ENCODE measurements around the gene ABCA4. TPM values are rescaled to one million over a fixed set of nuclear protein-coding genes. Genes with fewer than 3 reads are reported as not detected.

The ABCA4 gene
- total RNA-seq, 1 experiment from 2014 or later, result 1.5 TPM

- ATAC-seq (no peak), DNase-seq (ENCODE audit: low read depth, low spot score) (no peak)
- no peak for TF ChIP-seq TCF7L2 (IDR thresholded peaks at IDR 0.05; ENCODE audit: low read depth, low read length)
- TF ChIP-seq, protein P1, sequence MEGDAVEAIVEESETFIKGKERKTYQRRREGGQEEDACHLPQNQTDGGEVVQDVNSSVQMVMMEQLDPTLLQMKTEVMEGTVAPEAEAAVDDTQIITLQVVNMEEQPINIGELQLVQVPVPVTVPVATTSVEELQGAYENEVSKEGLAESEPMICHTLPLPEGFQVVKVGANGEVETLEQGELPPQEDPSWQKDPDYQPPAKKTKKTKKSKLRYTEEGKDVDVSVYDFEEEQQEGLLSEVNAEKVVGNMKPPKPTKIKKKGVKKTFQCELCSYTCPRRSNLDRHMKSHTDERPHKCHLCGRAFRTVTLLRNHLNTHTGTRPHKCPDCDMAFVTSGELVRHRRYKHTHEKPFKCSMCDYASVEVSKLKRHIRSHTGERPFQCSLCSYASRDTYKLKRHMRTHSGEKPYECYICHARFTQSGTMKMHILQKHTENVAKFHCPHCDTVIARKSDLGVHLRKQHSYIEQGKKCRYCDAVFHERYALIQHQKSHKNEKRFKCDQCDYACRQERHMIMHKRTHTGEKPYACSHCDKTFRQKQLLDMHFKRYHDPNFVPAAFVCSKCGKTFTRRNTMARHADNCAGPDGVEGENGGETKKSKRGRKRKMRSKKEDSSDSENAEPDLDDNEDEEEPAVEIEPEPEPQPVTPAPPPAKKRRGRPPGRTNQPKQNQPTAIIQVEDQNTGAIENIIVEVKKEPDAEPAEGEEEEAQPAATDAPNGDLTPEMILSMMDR (IDR thresholded peaks at IDR 0.05), result no peak
- TF ChIP-seq, protein P2, sequence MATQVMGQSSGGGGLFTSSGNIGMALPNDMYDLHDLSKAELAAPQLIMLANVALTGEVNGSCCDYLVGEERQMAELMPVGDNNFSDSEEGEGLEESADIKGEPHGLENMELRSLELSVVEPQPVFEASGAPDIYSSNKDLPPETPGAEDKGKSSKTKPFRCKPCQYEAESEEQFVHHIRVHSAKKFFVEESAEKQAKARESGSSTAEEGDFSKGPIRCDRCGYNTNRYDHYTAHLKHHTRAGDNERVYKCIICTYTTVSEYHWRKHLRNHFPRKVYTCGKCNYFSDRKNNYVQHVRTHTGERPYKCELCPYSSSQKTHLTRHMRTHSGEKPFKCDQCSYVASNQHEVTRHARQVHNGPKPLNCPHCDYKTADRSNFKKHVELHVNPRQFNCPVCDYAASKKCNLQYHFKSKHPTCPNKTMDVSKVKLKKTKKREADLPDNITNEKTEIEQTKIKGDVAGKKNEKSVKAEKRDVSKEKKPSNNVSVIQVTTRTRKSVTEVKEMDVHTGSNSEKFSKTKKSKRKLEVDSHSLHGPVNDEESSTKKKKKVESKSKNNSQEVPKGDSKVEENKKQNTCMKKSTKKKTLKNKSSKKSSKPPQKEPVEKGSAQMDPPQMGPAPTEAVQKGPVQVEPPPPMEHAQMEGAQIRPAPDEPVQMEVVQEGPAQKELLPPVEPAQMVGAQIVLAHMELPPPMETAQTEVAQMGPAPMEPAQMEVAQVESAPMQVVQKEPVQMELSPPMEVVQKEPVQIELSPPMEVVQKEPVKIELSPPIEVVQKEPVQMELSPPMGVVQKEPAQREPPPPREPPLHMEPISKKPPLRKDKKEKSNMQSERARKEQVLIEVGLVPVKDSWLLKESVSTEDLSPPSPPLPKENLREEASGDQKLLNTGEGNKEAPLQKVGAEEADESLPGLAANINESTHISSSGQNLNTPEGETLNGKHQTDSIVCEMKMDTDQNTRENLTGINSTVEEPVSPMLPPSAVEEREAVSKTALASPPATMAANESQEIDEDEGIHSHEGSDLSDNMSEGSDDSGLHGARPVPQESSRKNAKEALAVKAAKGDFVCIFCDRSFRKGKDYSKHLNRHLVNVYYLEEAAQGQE (IDR thresholded peaks at IDR 0.05; ENCODE audit: insufficient read depth in 1 of 2, low read depth in 2 of 2, low read length in 1 of 2), result no peak
- TF ChIP-seq SIN3A (IDR thresholded peaks at IDR 0.05; ENCODE audit: borderline replicate concordance, insufficient read depth, low read depth, low read length), result no peak
- no peak for TF ChIP-seq POLR2AphosphoS5 (IDR thresholded peaks at IDR 0.05; ENCODE audit: low read depth, low read length)
- Histone ChIP-seq H3K4me3 (ENCODE audit: low read depth in 2 of 2, low read length in 2 of 2) (no peak overlapping the region), H3K27ac (ENCODE audit: low read length) (peak overlapping the region; percentile 34; the same call in 1 of the 2 replicates), H3K9me3 (ENCODE audit: control insufficient read depth, insufficient read depth, low read depth, low read length) (no peaks in the 10 kb centered on the region), H3K4me1 (ENCODE audit: control insufficient read depth, insufficient read depth, low read length) (no peaks in the 10 kb centered on the region), H3K36me3 (ENCODE audit: control insufficient read depth, insufficient read depth, low read length) (no peaks in the 10 kb centered on the region), H3K27me3 (ENCODE audit: control insufficient read depth, insufficient read depth, low read length) (no peaks in the 10 kb centered on the region)
- POLR2A ChIA-PET, result no interaction called here
- intact Hi-C loops (cut with micrococcal nuclease; ENCODE audit: unreplicated experiment) (no loop called here), in situ Hi-C loops (cut with HindIII; ENCODE audit: low pct_unique_long_range_greater_than_20kb, low sequenced_read_pairs) (no loop called here)
- no TSS peak for BruUV-seq (replicated peaks)
- CTCF ChIA-PET, result no interaction called here
Measured at GRCh38 chr1:94115254-94115899, 5.6 kb downstream of the ABCA4 start.

DNA sequence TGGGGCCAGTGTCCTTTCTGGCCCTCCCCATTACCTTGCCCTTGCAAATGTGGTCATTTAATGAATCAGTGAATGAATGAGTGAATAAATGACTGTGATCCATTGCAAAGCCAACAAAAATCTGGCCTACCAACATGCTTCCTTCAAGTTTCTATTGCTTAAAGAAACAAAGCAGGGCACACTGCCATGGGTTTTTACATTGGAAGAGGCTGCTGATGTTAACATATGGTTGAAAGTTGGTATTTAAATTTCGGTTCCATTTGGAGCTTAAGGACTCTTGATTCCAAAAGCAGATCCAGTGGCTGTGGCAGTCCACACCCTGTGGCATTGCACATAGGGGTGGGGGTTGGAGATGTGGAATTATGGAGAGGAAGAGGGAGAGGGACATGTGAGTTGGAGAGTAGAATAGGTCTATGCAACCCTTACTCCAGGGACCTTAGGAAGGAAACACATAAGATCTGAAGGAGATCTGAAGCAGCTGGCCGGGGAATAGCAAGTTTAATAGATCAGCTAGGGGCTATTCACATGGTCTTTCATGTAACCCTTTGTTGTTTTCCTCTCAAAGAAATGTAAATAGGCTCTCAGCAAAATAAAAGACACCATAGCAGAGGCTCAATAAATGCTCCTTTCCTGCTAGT, 7.2 kb downstream of the ABCA4 start:
- in situ Hi-C loops (cut with HindIII; ENCODE audit: low pct_unique_long_range_greater_than_20kb, low sequenced_read_pairs), result no loop called here
- DNase-seq (ENCODE audit: low read depth, low spot score) (no peak), ATAC-seq (no peak; the same call in 1 of the 2 replicates)
- Histone ChIP-seq H3K9me3 (ENCODE audit: control insufficient read depth, insufficient read depth, low read depth, low read length) (no peaks in the 10 kb centered on the region), H3K36me3 (ENCODE audit: control insufficient read depth, insufficient read depth, low read length) (no peaks in the 10 kb centered on the region), H3K4me1 (ENCODE audit: control insufficient read depth, insufficient read depth, low read length) (no peaks in the 10 kb centered on the region), H3K27ac (ENCODE audit: low read length) (peak overlapping the region; percentile 40), H3K4me3 (ENCODE audit: low read depth in 2 of 2, low read length in 2 of 2) (no peak overlapping the region), H3K27me3 (ENCODE audit: control insufficient read depth, insufficient read depth, low read length) (no peaks in the 10 kb centered on the region)
- POLR2A ChIA-PET, result no interaction called here
- intact Hi-C loops (cut with micrococcal nuclease; ENCODE audit: unreplicated experiment), result no loop called here
- CTCF ChIA-PET, result interaction anchor here (0.6 kb wide), 1 partner anchor 134 kb away, joined by 4 read pairs; no protein-coding TSS in a partner anchor
- no peak for TF ChIP-seq TCF7L2 (IDR thresholded peaks at IDR 0.05; ENCODE audit: low read depth, low read length)
- no peak for TF ChIP-seq POLR2AphosphoS5 (IDR thresholded peaks at IDR 0.05; ENCODE audit: low read depth, low read length)
- TF ChIP-seq SIN3A (IDR thresholded peaks at IDR 0.05; ENCODE audit: borderline replicate concordance, insufficient read depth, low read depth, low read length), result no peak
- TF ChIP-seq, protein P2 (IDR thresholded peaks at IDR 0.05; ENCODE audit: insufficient read depth in 1 of 2, low read depth in 2 of 2, low read length in 1 of 2), result no peak
- TF ChIP-seq, protein P1 (IDR thresholded peaks at IDR 0.05), result no peak
- BruUV-seq (replicated peaks), result no TSS peak

All from Panc1 (cell line).